Colonic mucosa (tissue), 4 donors: ENCODE results near the gene GALNT15. TPM values are rescaled to one million over a fixed set of nuclear protein-coding genes. Genes with fewer than 3 reads are reported as not detected.

Experiments
- DNase-seq: peaks from one replicate; pipeline ENCODE4 v3.0.0-alpha.2; 2020
- H3K27ac ChIP-seq: fragments of 200-600 bp; one replicate; pipeline ENCODE4 v1.8.0; 2021
- H3K27me3 ChIP-seq: fragments of 200-600 bp; one replicate; pipeline ENCODE4 v1.8.0; 2021
- H3K36me3 ChIP-seq: fragments of 200-600 bp; one replicate; pipeline ENCODE4 v1.8.0; 2021
- H3K4me1 ChIP-seq: fragments of 200-600 bp; one replicate; pipeline ENCODE4 v1.8.0; 2021; ENCODE audit warnings: mild to moderate bottlenecking
- H3K4me3 ChIP-seq: fragments of 200-600 bp; one replicate; pipeline ENCODE4 v1.8.0; 2021
- H3K9ac ChIP-seq, 2 donors: one replicate each; pipeline ENCODE4 v1.7.0; 2013; ENCODE audit warnings: control low read depth in 2 of 2, low read depth in 2 of 2, low read length in 2 of 2
- H3K9me3 ChIP-seq: fragments of 200-600 bp; one replicate; pipeline ENCODE4 v1.8.0; 2021
- CTCF ChIP-seq: fragments of 200-600 bp; IDR thresholded peaks from one replicate; pipeline ENCODE4 v1.8.0; 2022; ENCODE audit warnings: antibody characterized with exemption, mild to moderate bottlenecking
- intact Hi-C: fragments of 100-400 bp; cut with DNase I; formaldehyde crosslinking; loops from one replicate; pipeline ENCODE4 v1.14.1; 2022
- total RNA-seq, 2 donors: library from RNA; stranded (reverse); fragmentation: NEBNext Ultra II Directional in 1 of 2; extraction: Animal tissue kit (Norgen Biotek cat#: 25700) in 1 of 2; gene quantifications; one replicate each; pipeline ENCODE4 v1.2.1, GENCODE V29; 2021
- donor health status: healthy.
- donor health status: DM: no; HTN: no; CAD: no.
- donor health status: DM: no; HTN: no; CAD: no.

GALNT15 gene
- total RNA-seq, 2 donors from 2014 or later, result 2.1 to 4.5 TPM

GRCh38 chr3:16147220-16147994, 27.1 kb upstream of the GALNT15 start:
- intact Hi-C loops, result no loop called here
- no peak overlapping the region for H3K9ac ChIP-seq
- no peaks in the 10 kb centered on the region for H3K4me1 ChIP-seq
- DNase-seq, result no peak
- TF ChIP-seq CTCF, result no peak
- no peak overlapping the region for H3K27ac ChIP-seq
- H3K27me3 ChIP-seq, result no peaks in the 10 kb centered on the region
- no peaks in the 10 kb centered on the region for H3K36me3 ChIP-seq
- no peaks in the 10 kb centered on the region for H3K9me3 ChIP-seq
- H3K4me3 ChIP-seq, result no peak overlapping the region

- H3K4me3 ChIP-seq, result no peak overlapping the region
- DNase-seq, result no peak
- no peaks in the 10 kb centered on the region for H3K9me3 ChIP-seq
- no peaks in the 10 kb centered on the region for H3K36me3 ChIP-seq
- TF ChIP-seq CTCF, result no peak
- H3K27ac ChIP-seq, result no peak overlapping the region
- intact Hi-C loops, result no loop called here
- no peaks in the 10 kb centered on the region for H3K4me1 ChIP-seq
- H3K9ac ChIP-seq, result no peak overlapping the region
- H3K27me3 ChIP-seq, result no peaks in the 10 kb centered on the region
These were observed 26.3 kb upstream of the GALNT15 start for GRCh38 chr3:16148213-16148612.

GRCh38 chr3:16148783-16149182, 25.7 kb upstream of the GALNT15 start:
- intact Hi-C loops, result no loop called here
- Histone ChIP-seq H3K9ac (no peak overlapping the region), H3K27me3 (no peaks in the 10 kb centered on the region), H3K4me1 (no peaks in the 10 kb centered on the region), H3K36me3 (no peaks in the 10 kb centered on the region), H3K4me3 (no peak overlapping the region), H3K9me3 (no peaks in the 10 kb centered on the region), H3K27ac (no peak overlapping the region)
- no peak for TF ChIP-seq CTCF
- DNase-seq, result peak; percentile 70

- Histone ChIP-seq H3K27ac (no peak overlapping the region), H3K27me3 (no peaks in the 10 kb centered on the region), H3K36me3 (no peaks in the 10 kb centered on the region), H3K9ac (no peak overlapping the region), H3K9me3 (no peaks in the 10 kb centered on the region), H3K4me3 (no peak overlapping the region), H3K4me1 (no peaks in the 10 kb centered on the region)
- TF ChIP-seq CTCF, result no peak
- intact Hi-C loops, result no loop called here
- peak; percentile 9 for DNase-seq
These were observed 24.2 kb upstream of the GALNT15 start for GRCh38 chr3:16150285-16150684.

- TF ChIP-seq CTCF, result no peak
- H3K36me3 ChIP-seq, result no peaks in the 10 kb centered on the region
- H3K27ac ChIP-seq, result no peak overlapping the region
- H3K27me3 ChIP-seq, result no peaks in the 10 kb centered on the region
- no peaks in the 10 kb centered on the region for H3K4me1 ChIP-seq
- intact Hi-C loops, result no loop called here
- H3K9ac ChIP-seq, result no peak overlapping the region
- no peak overlapping the region for H3K4me3 ChIP-seq
- H3K9me3 ChIP-seq, result no peaks in the 10 kb centered on the region
- DNase-seq, result peak; percentile 59
These were observed 23.4 kb upstream of the GALNT15 start for GRCh38 chr3:16151109-16151508.
